SK-N-SH (cell line): ENCODE data around the gene MLXIPL. TPM values are rescaled to one million over a fixed set of nuclear protein-coding genes. Genes with fewer than 3 reads are reported as not detected.
A peak's percentile ranks its signal among the peaks of the same experiment; 100 is the strongest.

Source experiments
- CTCF ChIA-PET: fragments of 300-600, 350-600 bp; formaldehyde crosslinking; extraction: SDS; loops from one replicate; lab custom pipeline; 2021; lab: Yijun Ruan, JAX
- POLR2A ChIA-PET: fragments of 350-600 bp; sonication (Branson Sonifier 250); formaldehyde crosslinking; extraction: SDS; loops from one replicate; lab custom pipeline; 2020; ENCODE audit warnings: antibody characterized with exemption, inconsistent platforms; lab: Yijun Ruan, JAX
- DNase-seq: peaks from one replicate; pipeline ENCODE4 v3.0.0; 2012
- H2AFZ ChIP-seq: fragments of 200-600 bp; sonication (generic); 2 replicates; pipeline ENCODE4 v1.8.1; 2016; ENCODE audit warnings: antibody characterized with exemption, mild to moderate bottlenecking, low read depth
- H3F3A ChIP-seq: fragments of 200-600 bp; sonication (generic); replicated peaks from 2 replicates; pipeline ENCODE3; 2016; ENCODE audit warnings: antibody characterized with exemption, mild to moderate bottlenecking; ENCODE audit not compliant: insufficient read depth
- H3K27ac ChIP-seq, 2 experiments: fragments of 200-500 bp in 1 of 2; fragments of 200-600 bp in 1 of 2; sonication (Bioruptor generic) in 1 of 2; sonication (generic), shearing (Covaris generic) in 1 of 2; 2 replicates each; pipeline versions ENCODE4 v1.5.1 to v1.6.1; 2014 to 2016; ENCODE audit warnings: low read depth in 2 of 2, inconsistent platforms in 1 of 2, low read length in 1 of 2, mild to moderate bottlenecking in 1 of 2, mixed read lengths in 1 of 2
- H3K27me3 ChIP-seq: fragments of 200-600 bp; sonication (generic), shearing (Covaris generic); 2 replicates; pipeline ENCODE4 v1.6.1; 2016; ENCODE audit warnings: mixed run types; ENCODE audit not compliant: insufficient read depth
- H3K36me3 ChIP-seq, 2 experiments: fragments of 200-500 bp in 1 of 2; fragments of 200-600 bp in 1 of 2; sonication (Bioruptor generic) in 1 of 2; sonication (generic) in 1 of 2; replicated peaks in 1 of 2; 2 replicates each; pipeline versions ENCODE3 to v1.5.1; 2014 to 2016; ENCODE audit warnings: low read length in 1 of 2, mild to moderate bottlenecking in 1 of 2; ENCODE audit not compliant: insufficient read depth in 2 of 2, control insufficient read depth in 1 of 2
- H3K4me1 ChIP-seq, 2 experiments: fragments of 200-500 bp in 1 of 2; fragments of 200-600 bp in 1 of 2; sonication (Bioruptor generic) in 1 of 2; sonication (generic), shearing (Covaris generic) in 1 of 2; 2 replicates each; pipeline versions ENCODE4 v1.5.1 to v1.6.1; 2014 to 2016; ENCODE audit warnings: low read depth in 1 of 2, low read length in 1 of 2, mixed run types in 1 of 2; ENCODE audit not compliant: insufficient read depth in 2 of 2, control insufficient read depth in 1 of 2
- H3K4me2 ChIP-seq: fragments of 200-600 bp; sonication (generic), shearing (Covaris generic); 2 replicates; pipeline ENCODE4 v1.6.1; 2017; ENCODE audit warnings: mixed run types
- H3K4me3 ChIP-seq, 2 experiments: fragments of 200-500 bp in 1 of 2; fragments of 200-600 bp in 1 of 2; sonication (Bioruptor generic) in 1 of 2; sonication (generic), shearing (Covaris generic) in 1 of 2; 2 replicates each; pipeline versions ENCODE4 v1.5.1 to v1.8.1; 2014 to 2016; ENCODE audit warnings: low read depth in 2 of 2, inconsistent platforms in 1 of 2, low read length in 1 of 2, mild to moderate bottlenecking in 1 of 2, mixed read lengths in 1 of 2, moderate library complexity in 1 of 2
- H3K79me2 ChIP-seq: fragments of 200-600 bp; sonication (generic); 2 replicates; pipeline ENCODE4 v1.8.1; 2017; ENCODE audit warnings: mild to moderate bottlenecking; ENCODE audit not compliant: insufficient read depth
- H3K9ac ChIP-seq: fragments of 200-600 bp; sonication (generic); 2 replicates; pipeline ENCODE4 v1.6.1; 2017; ENCODE audit warnings: mixed run types
- H3K9me2 ChIP-seq: fragments of 200-600 bp; sonication (generic); 2 replicates; pipeline ENCODE4 v1.6.1; 2017; ENCODE audit warnings: mixed run types
- H3K9me3 ChIP-seq: fragments of 200-600 bp; sonication (generic); 2 replicates; pipeline ENCODE4 v1.6.1; 2017; ENCODE audit warnings: mixed run types, mild to moderate bottlenecking, moderate library complexity
- H4K20me1 ChIP-seq: fragments of 200-600 bp; sonication (generic); 2 replicates; pipeline ENCODE4 v1.6.1; 2017; ENCODE audit warnings: mild to moderate bottlenecking, mixed run types; ENCODE audit not compliant: insufficient read depth
- CHD2 ChIP-seq: fragments of 150-350 bp; IDR thresholded peaks from 2 replicates; pipeline ENCODE4 v1.6.1; 2018; ENCODE audit warnings: low read length; ENCODE audit not compliant: partially characterized antibody
- ELF1 ChIP-seq: IDR thresholded peaks from 2 replicates; pipeline ENCODE4 v1.4.0; 2012
- FOSL2 ChIP-seq: IDR thresholded peaks from 2 replicates; pipeline ENCODE4 v1.4.0; 2012; ENCODE audit warnings: low read depth, mild to moderate bottlenecking, moderate library complexity, borderline replicate concordance
- FOXM1 ChIP-seq: IDR thresholded peaks from 2 replicates; pipeline ENCODE4 v1.4.0; 2012; ENCODE audit warnings: low read depth, mild to moderate bottlenecking
- GABPA ChIP-seq: IDR thresholded peaks from 2 replicates; pipeline ENCODE4 v1.4.0; 2012; ENCODE audit warnings: low read depth, mild to moderate bottlenecking
- JUND ChIP-seq: IDR thresholded peaks from 2 replicates; pipeline ENCODE4 v1.4.0; 2012
- MAX ChIP-seq: IDR thresholded peaks from 2 replicates; pipeline ENCODE4 v1.4.0; 2012; ENCODE audit warnings: low read depth
- MEF2A ChIP-seq: IDR thresholded peaks from 2 replicates; pipeline ENCODE4 v1.4.0; 2012; ENCODE audit warnings: low read depth, borderline replicate concordance
- PBX3 ChIP-seq: IDR thresholded peaks from 2 replicates; pipeline ENCODE4; 2012
- POLR2AphosphoS5 ChIP-seq: IDR thresholded peaks from 2 replicates; pipeline ENCODE4 v1.6.1; 2012; ENCODE audit warnings: low read depth, low read length
- SIN3A ChIP-seq: IDR thresholded peaks from 2 replicates; pipeline ENCODE4 v1.6.1; 2012; ENCODE audit warnings: low read depth, mild to moderate bottlenecking, low read length, moderate library complexity, borderline replicate concordance
- TAF1 ChIP-seq: IDR thresholded peaks from 2 replicates; pipeline ENCODE4 v1.6.1; 2012; ENCODE audit warnings: low read depth, mild to moderate bottlenecking, low read length, moderate library complexity, borderline replicate concordance
- TCF12 ChIP-seq: IDR thresholded peaks from 2 replicates; pipeline ENCODE4 v1.4.0; 2012
- TEAD4 ChIP-seq: IDR thresholded peaks from 2 replicates; pipeline ENCODE4 v1.4.0; 2012; ENCODE audit warnings: mild to moderate bottlenecking, borderline replicate concordance; ENCODE audit not compliant: insufficient read depth
- USF1 ChIP-seq: IDR thresholded peaks from 2 replicates; pipeline ENCODE4 v1.4.0; 2012; ENCODE audit warnings: low read depth, borderline replicate concordance
- WGBS: methylation state at CpG from one replicate; pipeline ENCODE4 v1.1.6; 2017; ENCODE audit warnings: low lambda C conversion rate; 5-methylcytosine and 5-hydroxymethylcytosine counted together
- polyA plus RNA-seq, 3 experiments: library from polyadenylated mRNA; depleted of rRNA; stranded (reverse); fragments of >200 nt; gene quantifications; 2 replicates each; pipeline ENCODE4 v1.2.3, GENCODE V29; 2012
- TF ChIP-seq, protein P1 (sequence below): fragments of 150-350 bp; IDR thresholded peaks from 2 replicates; pipeline ENCODE4 v1.6.1; 2017; ENCODE audit warnings: antibody characterized with exemption, low read length, low read depth, borderline replicate concordance

The MLXIPL gene
- polyA plus RNA-seq, 1 of the 3 experiments (the other 2 are of a cell fraction), result 0.21 TPM

GRCh38 chr7:73565675-73566340 lies 58.5 kb downstream of the MLXIPL start:
- Histone ChIP-seq H4K20me1 (no peaks in the 10 kb centered on the region), H3K9me3 (no peaks in the 10 kb centered on the region), H3K27ac (no peak overlapping the region), H3K27me3 (no peaks in the 10 kb centered on the region), H3F3A (peaks cover 24% of the 10 kb centered on the region), H3K36me3 (peaks cover 19 to 21% of the 10 kb centered on the region in 2 experiments), H3K4me3 (peak overlapping the region; percentile 5 to 21; a peak in 3 of 4 replicates), H3K9me2 (no peaks in the 10 kb centered on the region), H3K9ac (no peak overlapping the region), H3K79me2 (no peaks in the 10 kb centered on the region), H3K4me2 (peak overlapping the region; percentile 46), H3K4me1 (no peaks in the 10 kb centered on the region), H2AFZ (peak overlapping the region; percentile 21)
- no peak for DNase-seq
- CTCF ChIA-PET, result interaction anchor here (1.0 to 3.2 kb wide), 6 partner anchors 9 to 290 kb away, joined by 3 to 12 read pairs (median 4); partner anchors contain the start of genes BAZ1B, BCL7B and VPS37D
- WGBS, result 32% methylated on average over 7 of the region's 7 CpGs
- TF ChIP-seq SIN3A, result no peak
- POLR2A ChIA-PET, result interaction anchor here (0.5 to 1.1 kb wide), 4 partner anchors 9 to 43 kb away, joined by 3 to 6 read pairs (median 4); partner anchors contain the start of genes BAZ1B and TBL2

DNA sequence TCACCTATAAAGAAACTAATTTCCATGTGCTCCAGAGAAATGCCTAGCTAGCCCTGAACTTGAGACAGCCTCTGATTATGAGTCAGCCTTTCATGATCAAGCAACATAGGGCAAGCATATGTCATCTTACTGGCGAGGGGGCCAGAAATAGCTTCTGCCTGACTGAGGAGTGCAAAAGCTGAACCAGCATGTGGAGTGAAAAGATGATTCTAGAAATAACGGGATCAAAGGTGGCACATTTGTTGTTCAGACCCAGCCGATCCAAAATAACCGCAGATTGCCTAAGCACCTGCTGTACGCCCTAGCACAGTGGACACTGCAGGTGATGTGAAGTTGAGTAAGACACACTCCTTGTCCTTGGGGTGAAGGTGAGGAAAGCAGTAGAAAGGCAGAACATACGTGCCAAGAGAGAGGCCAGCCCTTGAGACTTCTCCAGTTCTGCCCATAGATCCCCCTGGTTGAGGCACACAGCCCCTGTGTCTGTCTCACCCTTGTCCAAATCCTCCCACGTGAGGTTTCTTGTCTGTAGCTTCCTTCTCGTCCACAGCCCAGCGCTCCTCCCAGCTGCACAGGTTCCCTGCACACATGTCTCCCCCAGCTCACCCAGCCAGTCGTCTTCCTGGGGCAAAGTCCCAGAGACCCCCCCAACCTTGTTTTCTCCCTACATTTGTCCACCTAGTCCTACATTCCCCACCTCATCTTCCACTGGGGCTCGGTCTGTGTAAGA lies 64.0 kb downstream of the MLXIPL start:
- no peaks in the 10 kb centered on the region for H3K9me2 ChIP-seq
- H3K36me3 ChIP-seq, result no peaks in the 10 kb centered on the region
- H4K20me1 ChIP-seq, result peaks cover 17% of the 10 kb centered on the region
- H3K4me3 ChIP-seq, result no peak overlapping the region
- ChIA-PET POLR2A (interaction anchor here (0.6 to 1.4 kb wide), 2 partner anchors 15 to 38 kb away, joined by 4 read pairs; partner anchors contain the start of gene BAZ1B), CTCF (interaction anchor here (0.6 to 2.4 kb wide), 3 partner anchors 9 to 166 kb away, joined by 3 to 7 read pairs (median 5); no protein-coding TSS in a partner anchor)
- WGBS, result 74% methylated on average over 11 of the region's 11 CpGs
- H3K4me2 ChIP-seq, result peak overlapping the region; percentile 43
- peaks cover 9 to 15% of the 10 kb centered on the region in 2 experiments; a peak in 3 of 4 replicates for H3K4me1 ChIP-seq
- peak; percentile 53; the same call in 1 of the 2 replicates for TF ChIP-seq POLR2AphosphoS5
- no peak for TF ChIP-seq ELF1
- no peak for TF ChIP-seq TEAD4
- TF ChIP-seq MAX, result peak; percentile 92
- TF ChIP-seq TAF1, result 0 out of 2 replicates have a peak, but pooled peaks have one; percentile 16
- peak; percentile 69; the same call in 1 of the 2 replicates for TF ChIP-seq TCF12
- peak; percentile 35; the same call in 1 of the 2 replicates for TF ChIP-seq PBX3
- TF ChIP-seq, protein P1, sequence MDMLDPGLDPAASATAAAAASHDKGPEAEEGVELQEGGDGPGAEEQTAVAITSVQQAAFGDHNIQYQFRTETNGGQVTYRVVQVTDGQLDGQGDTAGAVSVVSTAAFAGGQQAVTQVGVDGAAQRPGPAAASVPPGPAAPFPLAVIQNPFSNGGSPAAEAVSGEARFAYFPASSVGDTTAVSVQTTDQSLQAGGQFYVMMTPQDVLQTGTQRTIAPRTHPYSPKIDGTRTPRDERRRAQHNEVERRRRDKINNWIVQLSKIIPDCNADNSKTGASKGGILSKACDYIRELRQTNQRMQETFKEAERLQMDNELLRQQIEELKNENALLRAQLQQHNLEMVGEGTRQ, result no peak
- TF ChIP-seq SIN3A, result peak; percentile 60; the same call in 1 of the 2 replicates
- 0 out of 2 replicates have a peak, but pooled peaks have one; percentile 44 for TF ChIP-seq MEF2A
- TF ChIP-seq FOXM1, result no peak
- no peak for TF ChIP-seq GABPA
- peak; percentile 91; the same call in 1 of the 2 replicates for TF ChIP-seq FOSL2
- TF ChIP-seq CHD2, result no peak
- peak; percentile 64; the same call in 1 of the 2 replicates for TF ChIP-seq JUND
- TF ChIP-seq USF1, result no peak
- H3K79me2 ChIP-seq, result peaks cover 17% of the 10 kb centered on the region
- H3K9ac ChIP-seq, result no peak overlapping the region; the same call in 1 of the 2 replicates
- H3K27ac ChIP-seq, result peak overlapping the region in 1 of 2 experiments; percentile 56; a peak in 2 of 4 replicates
- H3K9me3 ChIP-seq, result no peaks in the 10 kb centered on the region
- peak; percentile 24 for DNase-seq
- H2AFZ ChIP-seq, result peak overlapping the region; percentile 86; the same call in 1 of the 2 replicates
- no peaks in the 10 kb centered on the region for H3K27me3 ChIP-seq
- peaks cover 24% of the 10 kb centered on the region for H3F3A ChIP-seq
